BLaER1 treated with 17β-estradiol and CSF1 and Interleukin-3, amounts not matched to agents 10 nM and 100 nM (cell line): ENCODE measurements around the gene FANCD2OS.
A peak's percentile ranks its signal among the peaks of the same experiment; 100 is the strongest.
"Not testable (repeated sequence)": the region's sequence is repeated elsewhere in the genome, so short reads cannot be mapped to it uniquely, and the experiment has no call there.

ENCODE experiments used
- H3K27ac ChIP-seq, 11 experiments: shearing (Covaris generic); formaldehyde crosslinking; 2 replicates each; pipeline ENCODE4 v1.8.1; 2022
- H3K27me3 ChIP-seq, 11 experiments: shearing (Covaris generic); formaldehyde crosslinking; 2 replicates each; pipeline ENCODE4 v1.8.1; 2022
- H3K36me3 ChIP-seq, 11 experiments: shearing (Covaris generic); formaldehyde crosslinking; 2 replicates each; pipeline ENCODE4 v1.8.1; 2022
- H3K4me1 ChIP-seq, 10 experiments: shearing (Covaris generic); formaldehyde crosslinking; 2 replicates each; pipeline ENCODE4 v1.8.1; 2022
- H3K4me2 ChIP-seq, 11 experiments: shearing (Covaris generic); formaldehyde crosslinking; 2 replicates each; pipeline ENCODE4 v1.8.1; 2022
- H3K4me3 ChIP-seq, 10 experiments: shearing (Covaris generic); formaldehyde crosslinking; 2 replicates each; pipeline ENCODE4 v1.8.1; 2022
- H3K9ac ChIP-seq, 11 experiments: shearing (Covaris generic); formaldehyde crosslinking; 2 replicates each; pipeline ENCODE4 v1.8.1; 2022
- H3K9me3 ChIP-seq, 11 experiments: shearing (Covaris generic); formaldehyde crosslinking; replicated peaks in 1 of 11; 2 replicates each; pipeline ENCODE4 v1.8.1; 2022
- H4K20me1 ChIP-seq, 11 experiments: shearing (Covaris generic); formaldehyde crosslinking; 2 replicates each; pipeline ENCODE4 v1.8.1; 2022
- Cebpa-rat ChIP-seq, 11 experiments: shearing (Covaris generic); IDR thresholded peaks; 2 replicates each; pipeline ENCODE4 v1.8.1; 2022

FANCD2OS gene

DNA sequence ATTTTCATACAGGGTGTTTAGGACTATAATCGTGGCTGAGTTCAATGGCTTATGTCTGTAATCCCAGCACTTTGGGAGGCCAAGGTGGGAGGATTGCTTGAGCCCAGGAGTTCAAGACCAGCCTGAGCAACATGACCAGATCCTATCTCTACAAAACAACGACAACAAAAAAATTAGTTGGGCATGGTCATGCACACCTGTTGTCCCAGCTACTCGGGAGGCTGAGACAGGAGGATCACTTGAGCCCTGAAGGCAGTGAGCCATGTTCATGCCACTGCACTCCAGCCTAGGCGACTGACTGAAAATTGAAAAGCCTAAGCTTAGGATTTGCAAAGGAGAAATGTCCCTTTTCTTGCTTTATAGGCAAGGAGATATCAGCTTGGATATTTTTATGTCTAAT is 8.9 kb upstream of the FANCD2OS start:
- Histone ChIP-seq H3K9me3 (no peaks in the 10 kb centered on the region), H3K4me3 (peak overlapping the region; percentile 76 to 96 (median 84); a peak in 19 of 20 replicates), H4K20me1 (peaks cover 29 to 61% (median 59%) of the 10 kb centered on the region in 11 experiments; a peak in 20 of 22 replicates), H3K36me3 (peaks cover 37 to 52% (median 44%) of the 10 kb centered on the region in 11 experiments), H3K9ac (peak overlapping the region; percentile 78 to 89 (median 87); a peak in 21 of 22 replicates), H3K4me1 (peaks cover 24 to 41% (median 34%) of the 10 kb centered on the region in 10 experiments), H3K27ac (peak overlapping the region in 2 of 11 experiments; percentile 87 to 88; a peak in 1 of 22 replicates), H3K27me3 (no peaks in the 10 kb centered on the region), H3K4me2 (peak overlapping the region; percentile 82 to 98 (median 93))
- no peak for TF ChIP-seq Cebpa-rat (IDR thresholded peaks at IDR 0.05)

DNA sequence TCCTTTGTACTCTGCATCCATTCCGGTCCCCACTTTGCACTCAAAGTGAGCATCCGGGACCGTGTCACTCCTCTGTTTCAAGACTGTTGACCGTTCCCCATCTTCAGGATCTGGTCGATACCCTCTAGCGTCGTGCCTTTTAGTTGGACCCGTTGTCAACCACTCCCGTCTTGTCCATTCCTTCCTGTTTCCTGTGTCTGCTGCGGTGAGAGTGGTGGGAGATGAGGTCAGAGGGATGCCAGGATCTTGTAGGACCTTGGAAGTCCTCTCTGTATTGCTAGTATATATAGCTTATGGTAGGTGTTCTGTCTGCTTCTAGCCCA is 8.0 kb upstream of the FANCD2OS start:
- TF ChIP-seq Cebpa-rat (IDR thresholded peaks at IDR 0.05): no peak
- H4K20me1 ChIP-seq: peaks cover 23 to 53% (median 50%) of the 10 kb centered on the region in 11 experiments; a peak in 20 of 22 replicates
- peak overlapping the region; percentile 78 to 89 (median 87) for H3K9ac ChIP-seq
- peak overlapping the region; percentile 82 to 98 (median 93) for H3K4me2 ChIP-seq
- no peaks in the 10 kb centered on the region for H3K9me3 ChIP-seq
- H3K27me3 ChIP-seq: no peaks in the 10 kb centered on the region
- peaks cover 24 to 41% (median 34%) of the 10 kb centered on the region in 10 experiments for H3K4me1 ChIP-seq
- peaks cover 29 to 44% (median 37%) of the 10 kb centered on the region in 11 experiments for H3K36me3 ChIP-seq
- peak overlapping the region; percentile 76 to 96 (median 84) for H3K4me3 ChIP-seq
- H3K27ac ChIP-seq: peak overlapping the region; percentile 30 to 88 (median 82); a peak in 21 of 22 replicates

DNA sequence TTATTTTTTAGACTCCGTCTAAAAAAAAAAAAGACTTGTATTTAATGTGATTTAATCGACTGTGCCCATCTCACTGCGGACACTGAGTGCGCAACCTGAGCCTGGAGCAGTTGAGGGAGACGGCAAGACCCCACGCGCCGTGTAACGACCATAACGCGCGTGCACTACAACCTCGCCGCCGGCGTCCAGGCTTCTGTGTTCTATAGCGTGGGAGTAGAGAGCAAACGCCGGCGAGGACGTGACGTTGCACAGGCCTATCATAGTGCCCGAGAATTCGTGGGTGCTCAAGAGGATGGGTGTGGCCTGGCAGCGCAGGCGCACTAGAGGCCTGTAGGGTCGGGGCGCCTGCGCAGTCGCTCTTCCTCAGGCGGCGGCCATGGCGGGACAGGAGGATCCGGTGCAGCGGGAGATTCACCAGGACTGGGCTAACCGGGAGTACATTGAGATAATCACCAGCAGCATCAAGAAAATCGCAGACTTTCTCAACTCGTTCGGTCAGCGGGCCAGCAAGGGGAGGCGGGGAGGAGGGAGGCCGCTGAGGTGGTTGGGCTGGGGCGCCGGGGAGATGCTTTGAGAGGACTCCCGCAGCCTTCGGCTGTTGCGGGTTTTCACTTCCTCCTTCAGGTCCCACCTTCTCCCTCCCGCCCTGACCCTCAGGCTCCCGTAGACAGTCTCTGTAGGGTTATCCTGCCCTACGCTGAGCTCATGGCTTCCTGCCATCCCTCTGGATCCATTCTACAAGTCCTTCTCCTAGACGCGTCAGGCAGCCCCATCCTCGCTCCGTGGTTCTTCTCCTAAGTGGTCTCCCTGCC is 7.5 kb upstream of the FANCD2OS start, which contains the start of gene BRK1:
Gene BRK1, plus strand, starts transcription at position 350 of the 812 bp plus-strand sequence. Its CDS starts 27 bp downstream, at position 377.
- peak within 1 kb of the TSS; percentile 82 to 98 (median 93) for H3K4me2 ChIP-seq
- H3K4me1 ChIP-seq: peaks cover 24 to 41% (median 34%) of the 10 kb centered on the region in 10 experiments
- H3K36me3 ChIP-seq: peaks cover 23 to 38% (median 32%) of the 10 kb centered on the region in 11 experiments
- no peaks in the 10 kb centered on the region for H3K9me3 ChIP-seq
- peak within 1 kb of the TSS; percentile 76 to 96 (median 84) for H3K4me3 ChIP-seq
- TF ChIP-seq Cebpa-rat (IDR thresholded peaks at IDR 0.05): no peak
- H3K9ac ChIP-seq: peak within 1 kb of the TSS; percentile 78 to 89 (median 87)
- H4K20me1 ChIP-seq: peaks cover 17 to 47% (median 45%) of the 10 kb centered on the region in 11 experiments; a peak in 20 of 22 replicates
- peak within 1 kb of the TSS; percentile 30 to 88 (median 82); a peak in 21 of 22 replicates for H3K27ac ChIP-seq
- H3K27me3 ChIP-seq: no peaks in the 10 kb centered on the region

DNA sequence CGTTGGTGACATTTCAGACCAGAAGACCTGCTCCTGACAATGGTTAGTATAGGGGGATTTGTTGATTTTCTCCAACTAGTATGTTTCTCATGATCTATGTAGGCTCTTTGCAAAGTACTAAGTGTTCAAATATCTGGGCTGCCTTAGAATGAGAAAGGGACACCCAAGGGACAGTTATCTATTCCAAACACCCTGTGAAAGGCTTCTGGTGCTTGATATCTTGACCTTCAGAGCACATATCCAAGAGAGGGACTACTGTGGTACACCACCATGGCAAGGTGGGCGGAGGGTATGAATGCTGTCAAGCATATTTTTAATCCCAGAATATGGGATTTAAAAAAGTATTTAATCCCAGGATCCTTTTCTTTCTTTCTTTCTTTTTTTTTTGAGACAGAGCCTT is 1.1 kb downstream of the FANCD2OS start:
- H3K4me1 ChIP-seq: no peaks in the 10 kb centered on the region
- H4K20me1 ChIP-seq: 0 out of 22 replicates have a peak, but pooled peaks cover 0 to 5% (median 0%) of the 10 kb centered on the region in 11 experiments
- no peaks in the 10 kb centered on the region for H3K9me3 ChIP-seq
- no peak overlapping the region for H3K4me2 ChIP-seq
- H3K4me3 ChIP-seq: no peak overlapping the region
- H3K27me3 ChIP-seq: no peaks in the 10 kb centered on the region
- TF ChIP-seq Cebpa-rat (IDR thresholded peaks at IDR 0.05): no peak
- H3K27ac ChIP-seq: no peak overlapping the region
- peaks cover 0 to 19% (median 5%) of the 10 kb centered on the region in 11 experiments; a peak in 9 of 22 replicates for H3K36me3 ChIP-seq
- no peak overlapping the region for H3K9ac ChIP-seq

DNA sequence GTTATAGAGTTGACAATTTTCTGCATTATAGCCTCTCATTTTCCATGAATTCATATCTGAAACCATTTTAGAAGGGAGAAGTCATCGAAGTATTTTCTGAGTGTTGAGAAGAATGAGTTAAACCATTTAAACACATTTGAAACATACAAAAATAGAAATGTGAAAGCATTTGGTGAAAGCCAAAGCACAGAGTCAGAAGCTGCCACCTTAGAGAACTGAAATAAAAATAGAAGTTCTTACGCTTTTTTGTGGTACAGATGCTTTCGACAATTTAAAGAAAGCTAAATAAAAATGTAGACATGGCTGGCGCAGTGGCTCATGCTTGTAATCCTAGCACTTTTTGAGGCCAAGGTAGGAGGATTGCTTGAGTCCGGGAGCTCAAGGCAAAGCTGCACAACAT is 9.0 kb downstream of the FANCD2OS start:
- no peak overlapping the region for H3K27ac ChIP-seq
- H3K4me1 ChIP-seq: no peaks in the 10 kb centered on the region
- H3K27me3 ChIP-seq: no peaks in the 10 kb centered on the region
- no peak overlapping the region for H3K4me3 ChIP-seq
- H3K36me3 ChIP-seq: peaks cover under 1 to 92% (median 79%) of the 10 kb centered on the region in 11 experiments; a peak in 21 of 22 replicates
- TF ChIP-seq Cebpa-rat (IDR thresholded peaks at IDR 0.05): no peak
- no peak overlapping the region for H3K4me2 ChIP-seq
- H3K9me3 ChIP-seq: no peaks in the 10 kb centered on the region
- no peaks in the 10 kb centered on the region for H4K20me1 ChIP-seq
- no peak overlapping the region for H3K9ac ChIP-seq

DNA sequence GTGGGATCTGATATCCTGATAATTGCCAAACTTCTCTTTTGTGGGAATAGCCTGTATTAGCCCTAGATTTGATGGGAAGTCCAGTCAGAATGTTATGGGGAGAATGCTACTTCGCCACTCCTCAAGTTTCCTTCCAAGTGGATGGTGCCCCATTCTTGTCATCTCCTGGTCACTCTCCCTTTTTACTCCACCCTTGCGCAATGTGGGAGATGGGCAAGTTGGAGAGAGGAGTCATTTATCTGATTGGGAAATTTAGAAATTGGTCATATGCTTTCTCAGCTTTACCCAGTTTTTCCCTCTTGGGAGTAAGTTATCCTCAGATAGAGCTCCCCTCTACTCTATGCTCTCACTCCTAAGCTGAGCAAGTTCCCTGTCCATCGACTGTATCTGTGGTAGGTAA is 14.4 kb downstream of the FANCD2OS start:
- no peaks in the 10 kb centered on the region for H3K9me3 ChIP-seq
- no peak overlapping the region for H3K27ac ChIP-seq
- no peak overlapping the region for H3K9ac ChIP-seq
- H3K36me3 ChIP-seq: peaks cover 22 to 98% (median 92%) of the 10 kb centered on the region in 11 experiments
- no peaks in the 10 kb centered on the region for H3K4me1 ChIP-seq
- no peak overlapping the region for H3K4me3 ChIP-seq
- peak in 1 of 11 experiments; percentile 42; a peak in 1 of 22 replicates for TF ChIP-seq Cebpa-rat (IDR thresholded peaks at IDR 0.05)
- H4K20me1 ChIP-seq: no peaks in the 10 kb centered on the region
- no peaks in the 10 kb centered on the region for H3K27me3 ChIP-seq
- no peak overlapping the region for H3K4me2 ChIP-seq

DNA sequence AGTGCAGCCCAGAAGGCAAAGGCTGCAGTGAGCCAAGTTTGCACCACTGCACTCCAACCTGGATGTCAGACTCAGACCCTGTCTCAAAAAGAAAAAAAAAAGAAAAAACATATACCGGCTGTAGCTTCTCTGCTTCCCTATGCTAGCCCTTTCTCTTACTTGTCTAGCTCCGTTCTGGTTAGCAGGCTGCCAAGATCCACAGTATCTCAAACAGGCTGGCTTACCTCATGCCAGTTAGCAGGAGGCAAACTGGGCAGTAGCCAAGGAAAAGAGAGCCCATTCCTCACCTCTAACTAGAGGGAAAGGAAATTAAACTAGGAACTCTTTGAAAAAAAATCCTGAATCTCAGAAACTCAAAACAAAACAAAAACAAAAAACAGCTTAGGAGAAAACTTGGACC is 16.7 kb downstream of the FANCD2OS start:
- not testable (repeated sequence) for H3K9me3 ChIP-seq, H3K4me1 ChIP-seq, H4K20me1 ChIP-seq, H3K27me3 ChIP-seq, H3K4me3 ChIP-seq, H3K27ac ChIP-seq, H3K4me2 ChIP-seq, H3K9ac ChIP-seq
- H3K36me3 ChIP-seq: peaks cover 29 to 98% (median 91%) of the 10 kb centered on the region in 11 experiments

DNA sequence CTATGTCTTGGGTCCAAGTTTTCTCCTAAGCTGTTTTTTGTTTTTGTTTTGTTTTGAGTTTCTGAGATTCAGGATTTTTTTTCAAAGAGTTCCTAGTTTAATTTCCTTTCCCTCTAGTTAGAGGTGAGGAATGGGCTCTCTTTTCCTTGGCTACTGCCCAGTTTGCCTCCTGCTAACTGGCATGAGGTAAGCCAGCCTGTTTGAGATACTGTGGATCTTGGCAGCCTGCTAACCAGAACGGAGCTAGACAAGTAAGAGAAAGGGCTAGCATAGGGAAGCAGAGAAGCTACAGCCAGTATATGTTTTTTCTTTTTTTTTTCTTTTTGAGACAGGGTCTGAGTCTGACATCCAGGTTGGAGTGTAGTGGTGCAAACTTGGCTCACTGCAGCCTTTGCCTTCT is 17.3 kb downstream of the FANCD2OS start:
- H3K4me3 ChIP-seq, H3K9ac ChIP-seq, H3K27me3 ChIP-seq, H3K9me3 ChIP-seq, H3K27ac ChIP-seq, H3K4me2 ChIP-seq, H3K4me1 ChIP-seq, H4K20me1 ChIP-seq: not testable (repeated sequence)
- peaks cover 29 to 98% (median 91%) of the 10 kb centered on the region in 11 experiments for H3K36me3 ChIP-seq

DNA sequence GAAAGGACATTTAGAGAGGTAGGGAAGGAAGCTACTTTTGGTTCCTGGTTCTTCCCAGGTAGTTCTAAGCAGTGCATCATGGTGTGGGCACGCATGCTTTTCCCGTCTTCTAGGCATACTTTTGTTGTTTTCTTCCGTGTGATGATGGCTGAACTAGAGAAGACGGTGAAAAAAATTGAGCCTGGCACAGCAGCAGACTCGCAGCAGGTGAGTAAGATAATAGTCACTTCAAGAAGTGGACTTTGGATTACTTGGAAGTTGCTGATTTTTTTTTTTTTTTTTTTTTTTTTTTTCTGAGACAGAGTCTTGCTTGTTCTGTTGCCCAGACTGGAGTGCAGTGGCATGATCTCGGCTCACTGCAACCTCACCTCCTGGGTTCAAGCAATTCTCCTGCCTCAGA is 17.9 kb downstream of the FANCD2OS start:
- H3K36me3 ChIP-seq: peaks cover 29 to 98% (median 91%) of the 10 kb centered on the region in 11 experiments
- H3K9me3 ChIP-seq: no peaks in the 10 kb centered on the region
- H3K4me1 ChIP-seq: no peaks in the 10 kb centered on the region
- TF ChIP-seq Cebpa-rat (IDR thresholded peaks at IDR 0.05): no peak
- H3K27ac ChIP-seq: no peak overlapping the region
- H3K4me2 ChIP-seq: no peak overlapping the region
- no peaks in the 10 kb centered on the region for H4K20me1 ChIP-seq
- H3K9ac ChIP-seq: no peak overlapping the region
- H3K27me3 ChIP-seq: no peaks in the 10 kb centered on the region
- H3K4me3 ChIP-seq: no peak overlapping the region
